ENCODE measurements around the gene ZNF830. TPM values are rescaled to one million over a fixed set of nuclear protein-coding genes. Genes with fewer than 3 reads are reported as not detected.

Gene ZNF830
- total and polyA plus RNA-seq, 2 of the 13 experiments (the other 11 are each of a cell fraction or from before 2014, with no cell fraction given), result 6.1 to 19.0 TPM

DNA sequence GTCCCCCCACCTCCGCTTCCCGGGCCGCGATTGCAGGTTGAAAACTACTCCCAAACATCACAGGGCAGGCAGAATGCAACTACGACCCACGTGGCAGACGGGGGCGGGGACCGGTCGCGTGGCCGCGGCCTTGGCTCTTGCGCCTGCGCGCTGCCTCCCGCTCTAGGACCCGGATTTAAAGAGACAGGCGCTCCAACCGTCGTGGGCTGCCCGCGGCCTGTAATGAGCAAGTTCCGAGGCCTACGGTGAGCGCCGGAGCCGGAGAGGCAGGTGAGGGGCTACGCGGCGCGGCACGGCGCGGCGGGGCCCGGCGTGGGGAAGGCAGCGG is 19.0 kb downstream of the ZNF830 start, which contains the start of gene LIG3 (continued):
- TF ChIP-seq NFE2L1 (CRISPR knock-in tag; IDR thresholded peaks at IDR 0.05; ENCODE audit: borderline replicate concordance) (no peak), ZSCAN5A (CRISPR knock-in tag; IDR thresholded peaks at IDR 0.05; ENCODE audit: borderline replicate concordance) (no peak), ETV6 (CRISPR knock-in tag; conservative IDR thresholded peaks at IDR 0.05) (0 out of 2 replicates have a peak, but pooled peaks have one; percentile 52), SSRP1 (CRISPR knock-in tag; IDR thresholded peaks at IDR 0.05) (0 out of 2 replicates have a peak, but pooled peaks have one; percentile 38), RFX3 (CRISPR knock-in tag; IDR thresholded peaks at IDR 0.05) (no peak), TRIM24 (CRISPR knock-in tag; IDR thresholded peaks at IDR 0.05) (no peak), THAP11 (CRISPR knock-in tag; IDR thresholded peaks at IDR 0.05) (peak; percentile 67), TP53 (CRISPR knock-in tag; conservative IDR thresholded peaks at IDR 0.05) (no peak), NFYC (CRISPR knock-in tag; IDR thresholded peaks at IDR 0.05) (no peak; the same call in 1 of the 2 replicates), ZNF615 (CRISPR knock-in tag; IDR thresholded peaks at IDR 0.05; ENCODE audit: borderline replicate concordance) (no peak), HNF4G (IDR thresholded peaks at IDR 0.05; ENCODE audit: borderline replicate concordance, low read depth, low read length) (no peak), HNF4G (CRISPR knock-in tag; IDR thresholded peaks at IDR 0.05; ENCODE audit: borderline replicate concordance, low read depth) (no peak), SRSF4 (IDR thresholded peaks at IDR 0.05; ENCODE audit: low read depth, low read length, poor library complexity, severe bottlenecking) (no peak), ZBTB7A (CRISPR knock-in tag; IDR thresholded peaks at IDR 0.05) (no peak), MLLT10 (CRISPR knock-in tag; IDR thresholded peaks at IDR 0.05) (no peak), ZBTB21 (CRISPR knock-in tag; IDR thresholded peaks at IDR 0.05) (no peak), ZNF720 (CRISPR knock-in tag; IDR thresholded peaks at IDR 0.05) (no peak)
- TF ChIP-seq, protein P1, sequence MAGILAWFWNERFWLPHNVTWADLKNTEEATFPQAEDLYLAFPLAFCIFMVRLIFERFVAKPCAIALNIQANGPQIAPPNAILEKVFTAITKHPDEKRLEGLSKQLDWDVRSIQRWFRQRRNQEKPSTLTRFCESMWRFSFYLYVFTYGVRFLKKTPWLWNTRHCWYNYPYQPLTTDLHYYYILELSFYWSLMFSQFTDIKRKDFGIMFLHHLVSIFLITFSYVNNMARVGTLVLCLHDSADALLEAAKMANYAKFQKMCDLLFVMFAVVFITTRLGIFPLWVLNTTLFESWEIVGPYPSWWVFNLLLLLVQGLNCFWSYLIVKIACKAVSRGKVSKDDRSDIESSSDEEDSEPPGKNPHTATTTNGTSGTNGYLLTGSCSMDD (CRISPR knock-in tag; IDR thresholded peaks at IDR 0.05), result no peak
- TF ChIP-seq, protein P2, sequence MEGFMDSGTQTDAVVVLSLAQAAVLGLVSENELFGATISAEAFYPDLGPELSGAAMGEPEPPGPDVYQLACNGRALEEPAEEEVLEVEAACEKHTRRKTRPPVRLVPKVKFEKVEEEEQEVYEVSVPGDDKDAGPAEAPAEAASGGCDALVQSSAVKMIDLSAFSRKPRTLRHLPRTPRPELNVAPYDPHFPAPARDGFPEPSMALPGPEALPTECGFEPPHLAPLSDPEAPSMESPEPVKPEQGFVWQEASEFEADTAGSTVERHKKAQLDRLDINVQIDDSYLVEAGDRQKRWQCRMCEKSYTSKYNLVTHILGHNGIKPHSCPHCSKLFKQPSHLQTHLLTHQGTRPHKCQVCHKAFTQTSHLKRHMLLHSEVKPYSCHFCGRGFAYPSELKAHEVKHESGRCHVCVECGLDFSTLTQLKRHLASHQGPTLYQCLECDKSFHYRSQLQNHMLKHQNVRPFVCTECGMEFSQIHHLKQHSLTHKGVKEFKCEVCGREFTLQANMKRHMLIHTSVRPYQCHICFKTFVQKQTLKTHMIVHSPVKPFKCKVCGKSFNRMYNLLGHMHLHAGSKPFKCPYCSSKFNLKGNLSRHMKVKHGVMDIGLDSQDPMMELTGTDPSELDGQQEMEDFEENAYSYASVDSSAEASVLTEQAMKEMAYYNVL (CRISPR knock-in tag; IDR thresholded peaks at IDR 0.05; ENCODE audit: borderline replicate concordance), result no peak
- TF ChIP-seq, protein P3, sequence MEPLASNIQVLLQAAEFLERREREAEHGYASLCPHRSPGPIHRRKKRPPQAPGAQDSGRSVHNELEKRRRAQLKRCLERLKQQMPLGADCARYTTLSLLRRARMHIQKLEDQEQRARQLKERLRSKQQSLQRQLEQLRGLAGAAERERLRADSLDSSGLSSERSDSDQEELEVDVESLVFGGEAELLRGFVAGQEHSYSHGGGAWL (CRISPR knock-in tag; IDR thresholded peaks at IDR 0.05), result peak; percentile 93
- TF ChIP-seq, protein P4, sequence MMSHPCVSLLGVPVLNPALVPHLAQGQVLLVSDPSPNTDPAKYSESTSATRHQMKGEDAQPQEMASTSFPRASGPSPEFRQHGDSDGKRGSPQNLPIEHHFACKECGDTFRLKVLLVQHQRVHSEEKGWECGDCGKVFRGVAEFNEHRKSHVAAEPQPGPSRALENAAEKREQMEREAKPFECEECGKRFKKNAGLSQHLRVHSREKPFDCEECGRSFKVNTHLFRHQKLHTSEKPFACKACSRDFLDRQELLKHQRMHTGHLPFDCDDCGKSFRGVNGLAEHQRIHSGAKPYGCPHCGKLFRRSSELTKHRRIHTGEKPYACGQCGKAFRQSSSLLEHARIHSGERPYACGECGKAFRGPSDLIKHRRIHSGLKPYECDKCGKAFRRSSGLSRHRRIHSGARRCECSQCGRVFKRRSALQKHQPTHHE (CRISPR knock-in tag; IDR thresholded peaks at IDR 0.05; ENCODE audit: borderline replicate concordance), result no peak
- TF ChIP-seq, protein P5, sequence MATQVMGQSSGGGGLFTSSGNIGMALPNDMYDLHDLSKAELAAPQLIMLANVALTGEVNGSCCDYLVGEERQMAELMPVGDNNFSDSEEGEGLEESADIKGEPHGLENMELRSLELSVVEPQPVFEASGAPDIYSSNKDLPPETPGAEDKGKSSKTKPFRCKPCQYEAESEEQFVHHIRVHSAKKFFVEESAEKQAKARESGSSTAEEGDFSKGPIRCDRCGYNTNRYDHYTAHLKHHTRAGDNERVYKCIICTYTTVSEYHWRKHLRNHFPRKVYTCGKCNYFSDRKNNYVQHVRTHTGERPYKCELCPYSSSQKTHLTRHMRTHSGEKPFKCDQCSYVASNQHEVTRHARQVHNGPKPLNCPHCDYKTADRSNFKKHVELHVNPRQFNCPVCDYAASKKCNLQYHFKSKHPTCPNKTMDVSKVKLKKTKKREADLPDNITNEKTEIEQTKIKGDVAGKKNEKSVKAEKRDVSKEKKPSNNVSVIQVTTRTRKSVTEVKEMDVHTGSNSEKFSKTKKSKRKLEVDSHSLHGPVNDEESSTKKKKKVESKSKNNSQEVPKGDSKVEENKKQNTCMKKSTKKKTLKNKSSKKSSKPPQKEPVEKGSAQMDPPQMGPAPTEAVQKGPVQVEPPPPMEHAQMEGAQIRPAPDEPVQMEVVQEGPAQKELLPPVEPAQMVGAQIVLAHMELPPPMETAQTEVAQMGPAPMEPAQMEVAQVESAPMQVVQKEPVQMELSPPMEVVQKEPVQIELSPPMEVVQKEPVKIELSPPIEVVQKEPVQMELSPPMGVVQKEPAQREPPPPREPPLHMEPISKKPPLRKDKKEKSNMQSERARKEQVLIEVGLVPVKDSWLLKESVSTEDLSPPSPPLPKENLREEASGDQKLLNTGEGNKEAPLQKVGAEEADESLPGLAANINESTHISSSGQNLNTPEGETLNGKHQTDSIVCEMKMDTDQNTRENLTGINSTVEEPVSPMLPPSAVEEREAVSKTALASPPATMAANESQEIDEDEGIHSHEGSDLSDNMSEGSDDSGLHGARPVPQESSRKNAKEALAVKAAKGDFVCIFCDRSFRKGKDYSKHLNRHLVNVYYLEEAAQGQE (IDR thresholded peaks at IDR 0.05; ENCODE audit: borderline replicate concordance in 1 of 2, low read depth in 1 of 2, low read length in 2 of 2), result no peak; a peak in 1 of 4 replicates
